Epithelial cell of proximal tubule (primary cell): Measurements from ENCODE around the gene MAGI2. TPM values are rescaled to one million over a fixed set of nuclear protein-coding genes. Genes with fewer than 3 reads are reported as not detected.
A peak's percentile ranks its signal among the peaks of the same experiment; 100 is the strongest.

ENCODE experiments used
- DNase-seq: peaks from one replicate; pipeline ENCODE4 v3.0.0-alpha.2; 2011; ENCODE audit warnings: low read depth
- H3K4me3 ChIP-seq: 2 replicates; pipeline ENCODE4 v1.5.1; 2011; ENCODE audit warnings: low read depth, mild to moderate bottlenecking, low read length
- total RNA-seq: library from RNA; depleted of rRNA; stranded (reverse); fragments of >200 nt; gene quantifications from 2 replicates; pipeline ENCODE4 v1.2.3, GENCODE V29; 2015
- TF ChIP-seq, protein P1 (sequence below): conservative IDR thresholded peaks from 2 replicates; pipeline ENCODE4 v1.5.1; 2012; ENCODE audit warnings: low read depth, mild to moderate bottlenecking, low read length

The MAGI2 gene
- total RNA-seq, 1 donor from 2014 or later: 0.92 TPM

DNA sequence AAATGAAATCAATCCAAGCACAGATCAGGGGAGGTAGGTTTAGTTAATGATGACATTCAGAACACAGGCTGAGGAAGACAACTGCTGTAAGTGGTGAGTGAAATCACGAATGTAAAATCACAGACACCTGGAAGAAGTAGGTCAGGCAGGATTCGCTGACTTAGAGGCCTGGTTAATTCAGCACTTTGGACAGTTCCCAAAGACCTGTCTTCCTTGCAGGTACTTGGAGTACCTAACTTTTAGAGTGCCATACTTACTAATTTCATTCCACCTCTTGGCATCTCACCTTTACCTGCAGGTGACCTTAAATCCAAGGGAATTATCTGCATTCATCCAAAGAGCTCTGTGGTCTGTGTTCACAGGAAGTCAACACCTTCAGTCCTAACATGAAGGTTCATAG, 832.5 kb downstream of the MAGI2 start:
- no peak for DNase-seq
- TF ChIP-seq, protein P1, sequence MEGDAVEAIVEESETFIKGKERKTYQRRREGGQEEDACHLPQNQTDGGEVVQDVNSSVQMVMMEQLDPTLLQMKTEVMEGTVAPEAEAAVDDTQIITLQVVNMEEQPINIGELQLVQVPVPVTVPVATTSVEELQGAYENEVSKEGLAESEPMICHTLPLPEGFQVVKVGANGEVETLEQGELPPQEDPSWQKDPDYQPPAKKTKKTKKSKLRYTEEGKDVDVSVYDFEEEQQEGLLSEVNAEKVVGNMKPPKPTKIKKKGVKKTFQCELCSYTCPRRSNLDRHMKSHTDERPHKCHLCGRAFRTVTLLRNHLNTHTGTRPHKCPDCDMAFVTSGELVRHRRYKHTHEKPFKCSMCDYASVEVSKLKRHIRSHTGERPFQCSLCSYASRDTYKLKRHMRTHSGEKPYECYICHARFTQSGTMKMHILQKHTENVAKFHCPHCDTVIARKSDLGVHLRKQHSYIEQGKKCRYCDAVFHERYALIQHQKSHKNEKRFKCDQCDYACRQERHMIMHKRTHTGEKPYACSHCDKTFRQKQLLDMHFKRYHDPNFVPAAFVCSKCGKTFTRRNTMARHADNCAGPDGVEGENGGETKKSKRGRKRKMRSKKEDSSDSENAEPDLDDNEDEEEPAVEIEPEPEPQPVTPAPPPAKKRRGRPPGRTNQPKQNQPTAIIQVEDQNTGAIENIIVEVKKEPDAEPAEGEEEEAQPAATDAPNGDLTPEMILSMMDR: no peak

DNA sequence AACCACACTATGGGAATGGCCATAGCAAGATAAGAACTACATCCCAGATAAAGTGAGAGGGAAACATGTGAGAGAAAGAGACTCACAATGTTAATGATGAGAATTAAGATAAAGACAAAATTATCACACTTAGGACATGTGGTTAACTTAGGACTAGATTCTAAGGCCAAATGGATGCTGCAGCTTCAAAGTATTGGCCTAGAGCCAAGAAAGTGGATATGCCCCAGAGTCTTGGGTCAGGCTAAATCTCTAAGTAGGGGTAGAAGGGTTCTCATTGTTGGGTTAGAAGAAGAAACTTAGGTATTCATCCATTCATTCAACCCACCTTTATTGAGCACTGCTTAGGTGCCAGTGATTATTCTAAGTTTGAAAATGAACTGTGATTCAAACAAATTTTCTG, 836.9 kb downstream of the MAGI2 start:
- no peak overlapping the region for H3K4me3 ChIP-seq
- DNase-seq: no peak
- TF ChIP-seq, protein P1: no peak

More for the DNA sequence above, 832.5 kb downstream of the MAGI2 start:
- no peak overlapping the region for H3K4me3 ChIP-seq

DNA sequence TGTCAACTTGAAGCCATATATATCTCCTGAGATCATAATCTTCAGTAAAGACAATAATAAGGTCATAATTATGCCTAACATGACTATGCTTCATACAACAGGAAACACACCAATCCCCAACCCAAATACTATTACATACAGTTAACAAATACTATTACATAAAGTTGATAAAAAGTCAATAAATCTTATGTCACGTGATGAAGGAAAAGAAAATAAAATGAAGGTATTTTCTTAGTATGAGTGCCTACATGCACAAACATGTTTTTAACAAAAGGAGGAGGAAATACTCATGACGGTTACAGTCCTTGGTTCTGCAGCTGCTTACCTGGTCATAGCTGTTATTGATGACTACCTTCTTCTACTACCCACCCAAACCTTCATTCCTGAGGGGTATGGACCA, 844.2 kb downstream of the MAGI2 start:
- H3K4me3 ChIP-seq: no peak overlapping the region
- TF ChIP-seq, protein P1: no peak
- DNase-seq: no peak

DNA sequence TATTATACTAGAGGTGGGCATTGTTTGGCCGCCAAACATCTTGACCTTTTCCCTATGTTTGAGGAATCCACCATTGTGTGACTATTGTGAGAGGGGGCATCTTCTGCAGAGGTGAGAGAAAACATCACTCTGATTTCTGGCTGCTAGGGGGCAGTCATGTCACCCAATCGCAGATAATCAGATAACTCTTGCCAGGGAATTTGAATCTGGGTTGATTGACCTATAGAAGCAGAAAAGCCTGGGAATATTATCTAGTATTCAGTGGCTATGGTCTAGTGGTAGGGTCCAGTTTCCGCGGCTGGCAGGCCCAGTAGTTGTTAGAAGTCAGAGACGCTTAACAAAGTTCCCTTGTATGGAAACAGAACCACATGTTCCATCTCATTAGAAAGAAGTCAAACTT, 846.4 kb downstream of the MAGI2 start:
- TF ChIP-seq, protein P1: peak; percentile 75
- no peak for DNase-seq

DNA sequence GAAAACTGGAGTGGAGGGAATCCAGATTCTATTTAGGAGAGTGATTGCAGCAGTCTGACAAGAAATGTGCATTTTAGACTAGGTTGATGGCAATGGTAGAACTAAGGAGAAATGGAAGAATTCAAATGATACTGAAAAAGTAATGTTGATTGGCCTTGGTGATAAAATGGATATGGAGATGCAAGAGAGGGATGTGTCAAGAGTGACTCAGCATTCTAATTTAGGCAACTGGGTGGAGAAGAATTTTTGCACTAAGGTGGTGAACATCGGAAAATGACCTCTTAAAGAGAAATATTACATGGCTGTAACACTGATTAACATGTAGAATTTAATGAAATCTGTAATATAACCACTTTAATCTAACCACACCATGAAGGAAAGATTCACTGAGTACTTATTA, 848.3 kb downstream of the MAGI2 start:
- TF ChIP-seq, protein P1: no peak
- DNase-seq: no peak
- H3K4me3 ChIP-seq: no peak overlapping the region

More for the DNA sequence above, 846.4 kb downstream of the MAGI2 start:
- H3K4me3 ChIP-seq: no peak overlapping the region

DNA sequence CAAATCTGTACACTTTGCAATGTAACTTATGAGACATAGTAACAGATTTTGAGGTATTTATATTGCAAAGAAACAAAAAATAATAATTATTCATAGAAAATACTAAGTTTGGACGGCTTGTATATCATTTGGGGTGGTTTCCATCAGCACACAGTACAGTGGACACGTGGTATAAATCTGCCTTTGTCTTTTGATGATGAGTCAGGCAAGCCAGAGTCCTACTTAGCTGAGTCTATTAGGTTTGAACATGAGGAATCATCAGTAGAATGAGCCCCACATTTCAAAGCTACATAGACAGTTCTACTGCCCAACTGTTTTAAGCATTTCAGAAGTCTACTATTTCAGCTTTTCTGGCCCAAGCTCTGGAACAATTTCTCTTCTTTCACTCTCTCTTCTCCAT, 851.7 kb downstream of the MAGI2 start:
- no peak overlapping the region for H3K4me3 ChIP-seq
- TF ChIP-seq, protein P1: no peak
- DNase-seq: no peak

DNA sequence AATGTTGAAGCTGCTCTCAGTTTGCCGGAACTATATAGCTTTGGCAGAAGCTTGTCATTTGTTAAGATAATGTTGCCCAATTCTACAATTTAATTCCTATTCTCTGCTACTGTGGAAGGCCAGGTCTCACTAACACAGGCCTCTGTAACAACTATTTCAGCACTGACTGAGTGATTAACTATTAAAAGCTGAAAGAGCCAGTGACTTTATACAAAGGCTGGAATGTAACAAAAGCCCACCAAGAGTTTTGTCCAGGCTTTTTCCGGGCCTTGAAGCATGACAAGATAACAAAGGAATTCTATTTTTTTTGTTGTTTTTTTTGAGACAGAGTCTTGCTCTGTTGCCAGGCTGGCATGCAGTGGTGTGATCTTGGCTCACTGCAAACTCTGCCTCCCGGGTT, 859.3 kb downstream of the MAGI2 start:
- peak; percentile 38 for DNase-seq
- H3K4me3 ChIP-seq: no peak overlapping the region
- TF ChIP-seq, protein P1: no peak
